GM21515 (cell line): ENCODE measurements around the gene TMEM95.

Experiments
- ATAC-seq: cut with Tn5 transposase; IDR thresholded peaks from one replicate; pipeline ENCODE4 v1.9.1; 2021; ENCODE audit not compliant: unreplicated experiment

The TMEM95 gene

DNA sequence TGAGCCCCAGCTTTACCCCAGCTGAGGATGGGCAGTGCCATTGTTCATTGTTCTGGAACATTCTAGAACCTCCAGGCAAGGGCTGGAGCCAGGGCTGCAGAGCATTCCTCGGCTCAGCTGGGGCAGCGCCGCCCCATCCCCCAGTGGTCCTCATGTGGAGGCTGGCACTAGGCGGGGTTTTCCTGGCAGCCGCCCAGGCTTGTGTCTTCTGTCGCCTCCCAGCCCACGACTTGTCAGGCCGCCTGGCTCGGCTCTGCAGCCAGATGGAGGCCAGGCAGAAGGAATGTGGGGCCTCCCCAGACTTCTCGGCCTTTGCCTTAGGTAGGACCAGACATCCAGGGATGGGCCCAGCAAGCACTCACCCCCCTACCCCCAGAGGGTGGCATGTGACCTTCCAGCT lies at the start of gene TMEM95:
Gene TMEM95 (plus strand): TSS at position 104 of the 400 bp plus-strand sequence. CDS start 49 bp downstream, at position 153.
- no peak for ATAC-seq

- ATAC-seq = peak; percentile 63
Observed at GRCh38 chr17:7306911-7307685, 47.9 kb upstream of the TMEM95 start, which contains the start of gene EIF5A. Gene EIF5A (plus strand): TSS chr17:7307628. CDS start chr17:7309636, 2,008 bp downstream.

DNA sequence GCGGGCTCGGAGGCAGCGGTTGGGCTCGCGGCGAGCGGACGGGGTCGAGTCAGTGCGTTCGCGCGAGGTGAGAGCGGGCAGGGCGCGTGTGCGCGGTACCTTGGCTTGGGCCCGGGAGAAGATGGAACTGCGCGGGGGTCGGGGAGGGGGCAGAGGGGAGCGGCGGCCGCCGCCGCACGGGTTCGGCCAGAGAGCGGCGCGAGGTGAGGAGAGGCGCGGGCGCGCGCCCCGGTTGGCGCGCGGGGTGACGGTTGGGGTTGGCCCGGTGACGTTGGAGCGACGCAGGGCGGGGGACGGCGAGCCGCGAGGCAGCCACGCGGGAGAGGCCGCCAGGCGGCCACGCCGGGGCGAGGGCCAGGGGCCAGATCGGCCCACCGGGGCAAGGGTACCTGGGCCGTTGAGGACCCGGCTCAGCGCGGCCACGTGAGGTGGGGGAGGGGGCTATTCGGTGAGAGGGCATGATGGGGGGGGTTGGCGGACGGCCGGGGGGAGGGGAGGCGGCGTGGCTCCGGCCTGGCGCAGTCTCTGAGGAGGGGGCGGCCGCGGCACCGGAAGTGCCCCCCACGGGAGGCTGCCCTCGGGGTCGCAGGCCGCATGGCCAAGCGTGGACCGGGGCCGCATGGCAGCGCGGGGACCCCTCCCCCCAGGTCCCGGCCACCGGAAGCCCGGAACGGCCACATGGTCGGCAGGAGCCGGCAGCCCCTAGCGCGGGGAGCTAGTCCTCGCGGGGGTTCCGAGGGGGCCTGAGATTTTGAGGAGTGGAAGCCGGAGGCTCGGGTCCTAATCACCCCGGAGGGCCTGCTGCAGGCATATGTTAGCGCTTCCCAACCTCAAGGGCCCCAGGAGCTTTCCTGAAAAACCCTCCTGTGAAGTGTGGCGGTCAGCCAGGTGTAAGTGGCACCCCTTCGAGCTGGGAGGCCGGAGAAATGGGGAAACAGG lies 47.0 kb upstream of the TMEM95 start:
- ATAC-seq = peak; percentile 5

- ATAC-seq = no peak
Observed at GRCh38 chr17:7308625-7309433, 46.1 kb upstream of the TMEM95 start.

DNA sequence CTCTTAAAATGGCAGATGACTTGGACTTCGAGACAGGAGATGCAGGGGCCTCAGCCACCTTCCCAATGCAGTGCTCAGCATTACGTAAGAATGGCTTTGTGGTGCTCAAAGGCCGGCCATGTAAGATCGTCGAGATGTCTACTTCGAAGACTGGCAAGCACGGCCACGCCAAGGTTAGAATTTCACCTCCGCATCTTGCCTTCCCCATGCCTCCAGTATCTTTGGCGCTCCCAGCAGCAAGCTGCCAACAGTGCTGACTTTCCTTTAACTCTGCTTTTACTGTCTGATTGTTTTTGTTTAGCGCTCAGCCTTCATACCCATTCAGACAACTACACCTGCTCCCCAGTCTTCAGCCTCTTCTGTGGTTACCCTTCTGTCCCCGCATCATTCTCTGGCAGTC lies 45.3 kb upstream of the TMEM95 start:
- ATAC-seq = no peak

DNA sequence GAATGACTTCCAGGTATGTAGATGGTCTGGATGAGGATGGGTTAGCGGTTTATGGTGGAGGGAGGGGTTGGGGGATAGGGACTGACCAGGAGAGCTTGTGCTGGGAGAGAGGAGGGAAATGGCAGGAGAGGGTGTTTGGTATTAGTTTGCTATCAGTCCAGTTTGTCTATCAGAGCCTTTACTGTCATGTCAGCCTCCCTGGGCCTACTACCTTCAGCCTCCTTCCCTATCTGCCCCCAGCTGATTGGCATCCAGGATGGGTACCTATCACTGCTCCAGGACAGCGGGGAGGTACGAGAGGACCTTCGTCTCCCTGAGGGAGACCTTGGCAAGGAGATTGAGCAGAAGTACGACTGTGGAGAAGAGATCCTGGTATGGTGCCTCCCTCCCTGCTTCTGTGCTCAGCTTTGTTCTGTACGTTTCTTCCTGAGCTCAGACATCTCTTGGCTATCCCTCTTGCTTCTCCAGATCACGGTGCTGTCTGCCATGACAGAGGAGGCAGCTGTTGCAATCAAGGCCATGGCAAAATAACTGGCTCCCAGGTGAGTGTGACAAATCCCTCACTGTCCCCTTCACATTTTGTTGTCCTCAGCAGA lies 43.7 kb upstream of the TMEM95 start:
- ATAC-seq = no peak

DNA sequence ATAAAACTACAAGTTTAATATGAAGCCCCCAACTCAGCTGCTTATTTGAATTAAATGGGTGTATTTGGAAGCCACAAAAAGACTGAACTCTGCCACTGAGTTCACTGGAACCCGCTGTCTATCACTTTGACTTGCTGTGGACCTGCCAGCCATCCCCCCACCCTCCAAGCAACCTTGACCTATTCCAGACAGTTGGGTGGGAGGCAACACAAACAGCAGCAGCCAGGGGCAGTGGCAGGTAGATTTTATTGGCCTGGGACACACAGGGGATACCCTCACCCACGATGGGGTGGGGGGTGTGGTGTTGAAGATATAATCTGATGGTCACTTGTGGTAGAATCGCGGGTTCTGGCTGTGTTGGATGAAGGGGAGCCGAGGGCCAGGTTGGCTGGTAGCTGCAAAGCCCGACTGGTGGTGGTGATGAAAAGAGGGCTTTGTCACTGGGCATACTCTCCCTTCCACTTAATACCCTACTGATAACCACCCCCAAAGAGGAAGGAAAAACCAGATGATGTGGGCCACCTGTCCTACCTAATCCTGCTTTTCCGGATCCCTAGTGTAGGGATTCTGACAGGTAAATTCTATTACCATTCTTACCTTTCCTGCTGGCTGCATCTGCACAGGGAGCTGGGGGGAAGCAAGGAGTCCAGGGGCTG lies 42.4 kb upstream of the TMEM95 start:
- no peak for ATAC-seq

DNA sequence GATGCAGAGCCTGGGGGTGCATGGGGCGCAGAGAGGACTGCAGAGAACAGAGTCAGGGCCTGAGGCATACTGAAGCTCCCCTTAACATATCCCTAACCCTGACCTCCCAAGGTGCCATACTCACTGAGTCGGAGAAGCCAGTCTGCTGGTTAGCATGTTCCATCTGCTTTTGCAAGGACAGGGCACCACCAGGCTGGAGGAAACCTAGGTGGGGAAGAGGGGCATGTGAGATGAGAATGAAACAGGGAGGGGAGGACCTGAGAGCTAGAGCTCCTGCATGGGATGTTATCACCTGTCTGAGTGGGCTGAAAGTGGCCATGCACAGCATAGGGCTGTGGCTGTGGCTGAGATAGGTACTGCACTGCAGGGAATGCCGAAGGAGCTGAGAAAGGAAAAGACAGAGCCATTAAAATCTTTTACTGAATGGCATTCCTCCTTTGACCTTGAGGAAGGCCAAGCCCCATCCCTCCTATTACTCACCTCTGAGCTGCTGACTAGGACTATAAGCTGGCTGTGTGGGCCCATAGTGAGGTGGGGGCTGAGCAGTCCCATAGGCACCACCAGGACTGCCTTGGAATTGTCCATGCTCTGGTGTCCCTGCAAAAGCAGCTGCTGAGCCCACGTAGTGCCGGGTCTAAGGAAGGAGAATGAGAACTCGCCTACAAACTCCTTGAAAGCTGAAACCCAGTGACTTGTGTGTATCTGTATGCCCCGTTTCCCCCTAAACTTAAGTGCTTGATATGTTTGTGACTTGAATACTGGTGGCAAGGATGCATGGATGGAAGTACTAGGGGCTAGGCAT lies 41.7 kb upstream of the TMEM95 start:
- no peak for ATAC-seq

- no peak for ATAC-seq
Observed at GRCh38 chr17:7313890-7314718, 40.9 kb upstream of the TMEM95 start.

DNA sequence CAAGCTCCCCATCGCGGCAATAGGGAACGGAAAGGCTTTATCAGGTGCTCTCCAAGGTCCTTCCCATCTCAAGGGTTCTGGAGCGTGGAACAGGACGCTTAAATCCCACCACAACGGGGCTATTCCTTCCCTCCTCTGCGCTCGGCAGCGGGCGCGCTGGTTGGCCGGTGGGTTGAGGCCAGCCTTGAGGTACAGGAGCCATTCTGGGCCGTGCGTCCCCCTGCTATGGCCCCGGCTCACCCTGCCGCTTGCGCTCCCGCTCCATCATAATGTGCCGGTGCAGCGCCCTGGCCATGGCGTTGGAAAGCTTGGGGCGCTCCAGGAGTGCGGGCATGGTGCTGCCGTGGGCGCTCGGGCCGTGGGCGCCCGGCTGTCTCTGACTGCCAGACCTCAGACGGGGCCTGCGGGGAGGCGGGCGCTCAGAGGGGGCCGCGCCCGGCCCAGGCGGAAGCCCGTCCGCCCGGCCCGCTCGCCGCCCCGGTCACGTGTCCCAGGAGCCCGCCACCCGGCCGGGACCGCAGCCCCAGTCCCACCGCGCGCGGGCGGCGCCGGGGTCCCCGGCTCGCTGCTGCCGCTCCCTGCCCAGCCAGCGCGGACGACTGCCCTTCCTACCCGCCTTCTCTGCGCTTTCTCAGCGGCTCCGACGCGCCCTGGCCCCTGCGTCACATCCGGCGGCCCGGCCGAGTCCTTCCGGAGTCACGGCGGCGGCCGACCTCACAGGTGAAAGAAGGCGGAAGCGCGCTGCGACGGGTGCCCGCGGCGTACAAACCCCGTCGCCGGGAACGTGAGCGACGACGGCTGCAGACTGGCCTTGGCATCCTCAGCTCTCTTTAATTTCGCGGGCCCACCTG lies 40.0 kb upstream of the TMEM95 start, which contains the start of gene GPS2:
Gene GPS2 (minus strand): TSS at position 642 of the 851 bp plus-strand sequence. CDS start 308 bp downstream, at position 334.
- ATAC-seq = peak; percentile 68

- no peak for ATAC-seq
Observed at GRCh38 chr17:7315570-7316235, 39.3 kb upstream of the TMEM95 start.

DNA sequence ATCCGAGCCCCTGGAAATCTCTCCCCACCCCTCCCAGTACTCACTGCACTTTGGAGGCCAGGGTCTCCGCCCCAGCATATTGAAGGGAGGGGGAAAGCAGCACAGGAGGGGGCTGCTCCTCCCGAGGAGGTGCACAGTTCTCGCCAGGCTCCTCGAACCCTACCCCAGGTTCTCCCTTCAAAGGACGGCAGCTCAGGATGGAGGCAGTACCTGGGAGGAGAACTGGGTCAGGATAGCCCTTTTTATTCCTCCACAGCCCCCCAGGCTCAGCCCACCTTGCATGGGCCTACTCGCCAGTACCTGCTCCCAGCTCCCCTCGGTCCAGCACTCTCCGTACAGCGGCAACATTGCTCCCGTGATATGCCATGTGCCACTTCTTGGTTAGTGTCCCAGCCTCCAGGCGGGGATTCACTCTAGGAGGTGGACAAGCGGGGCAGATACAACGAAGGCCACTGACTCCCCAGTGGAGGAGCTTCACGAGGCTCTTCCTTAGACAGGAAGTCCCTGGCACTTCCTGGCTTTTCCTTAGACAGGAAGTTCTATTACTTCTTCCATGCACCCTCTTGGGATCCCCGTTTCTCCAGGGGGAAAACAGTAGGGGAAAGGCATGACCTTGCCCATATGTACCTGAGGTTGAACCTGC lies 37.7 kb upstream of the TMEM95 start:
- no peak for ATAC-seq

- no peak for ATAC-seq
Observed at GRCh38 chr17:7318121-7318860, 36.7 kb upstream of the TMEM95 start.

DNA sequence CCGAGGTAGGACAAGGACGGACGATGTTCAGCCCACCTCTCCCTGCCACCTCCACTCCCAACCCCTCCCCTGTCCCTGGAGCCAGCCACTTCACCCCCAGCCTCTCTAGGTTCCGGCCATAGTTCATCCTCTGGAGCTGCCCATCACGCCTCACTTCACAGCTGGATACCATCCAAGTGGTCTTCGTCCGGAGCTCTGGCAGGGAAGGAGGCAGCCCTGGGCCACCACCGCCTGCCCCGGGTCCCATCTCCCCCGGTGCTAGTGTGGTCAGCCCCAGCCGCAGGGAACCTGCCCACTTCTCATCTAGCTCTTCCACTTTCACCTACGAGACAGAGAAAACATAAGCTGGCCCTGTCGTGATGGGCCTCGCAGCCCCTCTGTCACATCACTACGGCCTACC lies 33.5 kb upstream of the TMEM95 start:
- no peak for ATAC-seq

DNA sequence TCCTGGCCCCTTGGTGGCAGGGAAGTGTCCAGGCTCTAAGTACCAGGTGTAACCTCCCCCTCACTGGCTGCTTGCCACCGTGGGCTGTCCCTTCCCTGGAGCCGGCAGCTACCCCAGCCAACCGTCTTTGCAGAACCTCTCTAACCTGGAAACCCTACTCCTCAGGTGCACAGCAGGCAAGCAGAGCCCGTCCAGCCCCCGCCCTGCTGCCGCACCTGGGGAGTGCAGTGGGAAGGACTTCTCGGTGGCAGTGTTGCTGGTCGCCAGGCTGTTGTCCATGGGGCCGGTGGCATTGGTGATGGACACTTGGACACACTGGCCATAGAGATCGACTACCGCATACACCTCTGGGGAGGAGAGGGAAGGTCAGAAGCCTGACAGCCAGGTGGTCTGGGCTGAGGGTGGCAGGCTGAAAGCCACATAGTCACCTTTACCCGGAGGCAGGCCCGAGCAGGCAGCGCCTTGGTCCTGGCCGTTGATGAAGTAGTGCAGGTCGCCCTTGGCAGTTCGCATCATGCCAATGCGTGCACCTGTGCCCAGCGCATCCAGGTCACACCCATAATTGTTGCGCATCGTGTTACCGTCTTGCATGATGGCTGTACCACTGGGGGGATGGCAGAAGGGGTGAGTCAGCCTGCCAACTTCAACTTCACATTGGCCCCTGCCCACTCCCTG lies 32.3 kb upstream of the TMEM95 start:
- ATAC-seq = no peak
